ENCODE results near the gene IL23R.

The IL23R gene

GRCh38 chr1:67148516-67149178, 17.6 kb upstream of the IL23R start:
- H3K4me3 ChIP-seq (ENCODE audit: low read depth, low read length) = no peak overlapping the region

DNA sequence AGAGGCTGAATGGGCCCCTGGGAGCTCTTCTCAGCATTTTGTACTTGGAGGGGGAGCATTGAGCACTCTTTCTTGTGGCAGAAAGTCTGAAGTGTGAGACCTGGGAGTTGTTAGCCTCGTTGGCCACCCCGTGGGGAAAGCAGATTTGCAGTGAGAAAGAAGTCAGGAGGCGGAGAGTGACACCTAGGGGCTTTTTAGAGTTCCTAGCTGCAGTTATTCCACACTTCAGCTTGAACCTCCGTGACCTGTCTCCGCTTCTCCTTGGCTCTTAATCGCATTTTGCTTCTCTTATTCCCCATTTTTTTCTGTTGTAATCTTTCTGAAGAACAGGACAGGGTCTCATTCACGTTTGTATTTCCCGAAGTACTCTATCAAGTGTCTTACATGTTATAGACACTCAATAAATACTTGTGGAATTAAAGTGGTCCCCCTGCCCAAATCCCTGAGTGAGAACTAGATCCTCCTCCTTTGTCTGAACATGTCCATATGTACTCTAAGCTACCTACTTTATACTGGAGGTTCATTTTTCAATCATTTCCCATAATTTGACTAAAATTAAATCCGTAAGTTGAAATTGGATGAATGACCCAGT, 17.0 kb upstream of the IL23R start:
- no peak overlapping the region for H3K4me3 ChIP-seq (ENCODE audit: low read depth, low read length)

DNA sequence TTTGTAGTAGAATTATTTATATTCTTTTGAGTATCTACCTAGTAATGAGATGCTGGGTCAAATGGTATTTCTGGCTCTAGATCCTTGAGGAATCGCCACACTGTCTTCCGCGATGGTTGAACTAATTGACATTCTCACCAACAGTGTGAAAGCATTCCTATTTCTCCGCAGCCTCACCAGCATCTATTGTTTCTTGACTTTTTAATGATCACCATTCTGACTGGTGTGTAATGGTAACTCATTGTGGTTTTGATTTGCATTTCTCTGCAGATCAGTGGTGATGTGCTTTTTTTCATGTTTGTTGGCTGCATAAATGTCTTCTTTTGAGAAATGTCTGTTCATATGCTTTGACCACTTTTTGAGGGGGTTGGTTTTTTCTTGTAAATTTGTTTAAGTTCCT, 15.3 kb upstream of the IL23R start:
- H3K4me3 ChIP-seq (ENCODE audit: low read depth, low read length) = no peak overlapping the region

GRCh38 chr1:67158401-67158800, 7.9 kb upstream of the IL23R start:
- H3K4me3 ChIP-seq (ENCODE audit: low read depth, low read length) = no peak overlapping the region

DNA sequence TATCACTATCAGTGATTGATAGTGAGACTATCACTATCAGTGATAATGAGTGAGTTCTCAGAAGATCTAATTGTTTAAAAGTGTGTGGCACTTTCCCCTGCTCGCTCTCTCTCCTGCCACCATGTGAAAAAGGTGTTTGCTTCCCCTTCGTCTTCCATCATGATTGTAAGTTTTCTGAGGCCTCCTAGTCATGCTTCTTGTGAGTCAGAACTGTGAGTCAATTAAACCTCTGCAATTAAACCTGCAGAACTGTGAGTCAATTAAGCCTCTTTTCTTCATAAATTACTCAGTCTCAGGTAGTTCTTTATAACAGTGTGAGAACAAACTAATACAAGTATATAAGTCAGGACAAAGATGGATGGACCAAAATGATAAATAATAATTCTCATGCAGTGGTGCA, 7.0 kb upstream of the IL23R start:
- H3K4me3 ChIP-seq (ENCODE audit: low read depth, low read length) = no peak overlapping the region

DNA sequence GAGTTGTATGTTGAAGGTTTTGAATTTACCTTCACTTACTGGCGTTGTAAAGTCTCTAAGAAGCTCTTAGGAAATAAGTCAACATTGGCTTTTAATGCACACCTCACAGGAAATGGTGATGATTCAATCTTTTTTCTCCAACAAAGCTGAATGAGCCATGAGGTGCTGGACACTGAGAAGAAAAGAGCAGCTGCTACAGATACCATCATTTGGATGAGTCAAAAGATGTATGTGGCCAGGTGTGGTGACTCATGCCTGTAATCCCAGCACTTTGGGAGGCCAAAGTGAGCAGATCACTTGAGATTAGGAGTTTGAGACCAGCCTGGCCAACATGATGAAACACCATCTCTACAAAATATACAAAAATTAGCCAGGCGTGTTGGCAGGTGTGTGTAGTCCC, 3.3 kb upstream of the IL23R start:
- no peak overlapping the region for H3K4me3 ChIP-seq (ENCODE audit: low read depth, low read length)

DNA sequence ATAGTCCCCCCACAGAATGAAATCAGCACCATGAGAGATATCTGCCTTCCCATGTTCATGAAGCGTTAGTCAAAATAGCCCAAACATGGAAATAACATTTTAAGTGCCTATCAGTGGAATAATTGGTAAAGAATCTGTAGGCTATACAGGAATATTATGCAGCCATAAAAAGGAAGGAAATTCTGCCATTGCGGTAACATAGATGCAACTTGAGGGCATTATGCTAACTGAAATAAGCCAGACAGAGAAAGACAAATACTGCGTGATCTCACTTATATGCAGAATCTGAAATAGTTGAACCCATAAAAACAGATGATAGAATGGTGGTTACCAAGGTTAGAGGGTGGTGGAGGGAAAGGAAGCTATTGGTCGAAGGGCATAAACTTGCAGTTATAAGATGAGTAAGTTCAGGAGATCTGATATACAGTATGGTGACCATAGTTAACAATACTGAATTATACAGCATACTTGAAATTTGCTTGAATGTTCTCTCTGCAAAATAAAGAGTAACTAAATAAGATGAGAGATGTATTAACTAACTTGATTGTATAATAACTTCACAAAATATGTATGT, 699 bp upstream of the IL23R start:
- no peak overlapping the region for H3K4me3 ChIP-seq (ENCODE audit: low read depth, low read length)

GRCh38 chr1:67169496-67169895, 3.2 kb downstream of the IL23R start:
- no peak overlapping the region for H3K4me3 ChIP-seq (ENCODE audit: low read depth, low read length)

DNA sequence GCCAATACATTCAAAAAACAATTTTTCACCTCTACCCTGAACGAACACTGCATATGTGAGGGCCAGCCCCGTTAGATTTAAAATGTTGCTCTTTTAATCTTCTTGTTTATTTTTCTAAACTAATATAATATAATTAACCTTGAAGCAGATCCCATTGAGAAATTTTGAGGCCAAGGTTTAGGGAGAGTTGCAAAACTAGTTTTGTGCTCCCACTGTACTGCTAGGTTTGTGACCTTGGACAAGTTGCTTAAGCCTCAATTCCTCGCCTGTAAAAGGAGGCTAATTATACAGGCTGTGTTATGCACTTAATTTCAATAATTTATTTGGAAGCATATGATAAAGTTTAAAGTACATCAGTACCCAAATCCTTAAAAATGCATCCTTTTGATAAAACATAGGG, 3.7 kb downstream of the IL23R start:
- no peak overlapping the region for H3K4me3 ChIP-seq (ENCODE audit: low read depth, low read length)

DNA sequence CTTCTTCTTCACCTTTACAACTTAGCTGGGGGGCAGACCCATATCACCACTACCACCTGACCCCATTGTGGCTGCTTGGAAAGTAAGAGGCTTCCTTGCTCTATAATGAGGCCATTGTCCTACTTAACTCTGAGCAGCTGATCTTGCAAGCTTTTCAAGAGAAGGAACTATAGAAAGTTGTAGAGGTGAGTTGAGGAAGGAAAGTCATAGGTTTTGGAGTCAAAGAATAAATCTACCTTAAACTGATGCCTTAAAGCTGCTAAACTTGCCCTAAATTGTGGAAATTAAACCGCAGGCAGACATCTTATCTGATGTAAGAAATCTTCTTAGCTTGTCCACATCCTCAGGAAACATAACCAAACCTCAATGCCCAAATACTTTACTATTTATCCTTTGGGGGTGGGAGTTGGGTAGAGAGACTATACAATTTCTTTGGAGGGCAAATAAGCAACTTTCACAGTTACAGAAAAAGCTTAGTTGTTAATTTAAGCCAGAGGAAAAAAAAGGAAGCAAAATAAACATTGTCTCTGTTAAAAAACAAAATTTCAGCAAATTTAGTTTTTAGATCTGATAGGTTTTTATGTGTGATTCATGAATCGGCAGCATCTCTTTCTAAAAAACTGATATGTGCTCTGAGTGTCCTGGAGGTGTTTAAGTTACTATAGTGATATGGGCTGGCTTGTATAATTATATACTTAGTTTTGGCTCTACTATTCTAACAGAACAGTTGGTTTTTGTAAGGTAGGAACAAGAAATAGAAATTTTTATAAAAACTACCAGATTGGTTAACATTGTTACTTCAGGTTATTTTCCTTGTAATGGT, 4.7 kb downstream of the IL23R start:
- no peak overlapping the region for H3K4me3 ChIP-seq (ENCODE audit: low read depth, low read length)

DNA sequence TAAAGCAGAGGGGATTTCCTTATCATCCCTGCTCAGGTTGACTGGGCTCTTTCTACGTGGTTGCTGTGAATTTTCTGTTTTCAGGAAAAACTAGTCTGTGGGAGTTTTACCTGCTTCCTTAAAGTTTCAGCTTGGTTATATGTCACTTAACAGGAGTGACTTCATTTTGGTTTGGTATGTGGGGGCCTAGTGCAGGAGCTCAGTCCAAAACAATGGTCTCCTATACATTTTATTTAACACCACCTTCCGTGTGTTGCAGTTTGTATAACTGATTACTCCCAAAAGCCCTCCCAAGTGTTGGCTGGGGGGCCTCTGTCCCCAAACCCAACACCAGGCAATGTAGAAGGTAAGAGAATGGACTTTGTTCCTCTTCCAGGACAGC, 5.3 kb downstream of the IL23R start:
- H3K4me3 ChIP-seq (ENCODE audit: low read depth, low read length) = no peak overlapping the region

GRCh38 chr1:67171978-67172377, 5.7 kb downstream of the IL23R start:
- no peak overlapping the region for H3K4me3 ChIP-seq (ENCODE audit: low read depth, low read length)

DNA sequence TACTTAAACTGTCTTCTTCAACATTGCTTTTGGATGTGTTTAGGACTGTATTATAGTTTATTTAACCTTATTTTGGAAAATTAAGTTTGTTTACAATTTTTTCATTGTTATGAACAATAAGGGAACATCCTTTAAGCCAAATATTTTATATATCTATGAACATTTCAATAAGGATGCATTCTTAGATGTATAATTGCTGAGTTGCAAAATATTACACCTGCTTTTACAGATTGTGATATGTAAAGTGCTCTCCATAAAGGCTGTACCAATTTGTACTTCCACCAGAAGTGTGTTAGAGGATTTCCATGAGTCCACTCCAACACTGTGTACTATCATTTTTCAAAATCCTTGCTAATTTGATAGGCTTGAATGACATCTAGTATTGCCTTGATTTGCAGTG, 7.7 kb downstream of the IL23R start:
- H3K4me3 ChIP-seq (ENCODE audit: low read depth, low read length) = no peak overlapping the region

- H3K4me3 ChIP-seq (ENCODE audit: low read depth, low read length) = no peak overlapping the region
Measured at GRCh38 chr1:67174716-67175284, 8.5 kb downstream of the IL23R start.

GRCh38 chr1:67175530-67176087, 9.4 kb downstream of the IL23R start:
- no peak overlapping the region for H3K4me3 ChIP-seq (ENCODE audit: low read depth, low read length)

GRCh38 chr1:67184838-67185421, 18.7 kb downstream of the IL23R start:
- H3K4me3 ChIP-seq (ENCODE audit: low read depth, low read length) = no peak overlapping the region

DNA sequence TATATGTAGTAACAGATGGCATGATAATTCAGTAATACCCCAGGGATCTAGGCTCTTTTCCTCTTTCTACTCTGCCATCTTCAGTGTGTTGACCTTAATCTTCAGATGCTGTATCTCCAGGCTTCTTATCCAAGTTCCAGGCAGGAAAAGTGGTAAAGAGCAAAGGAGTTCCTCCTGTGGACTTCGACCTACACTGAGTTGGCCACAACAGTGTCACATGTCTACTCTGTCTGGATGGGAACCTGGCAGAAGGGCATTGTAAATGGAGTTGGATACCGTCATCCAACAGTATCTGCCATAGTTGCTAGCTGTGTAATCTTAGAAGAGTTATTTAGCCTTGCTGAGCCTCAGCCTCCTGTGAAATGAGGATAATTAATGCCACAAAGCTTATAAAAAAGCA, 21.9 kb downstream of the IL23R start:
- H3K4me3 ChIP-seq (ENCODE audit: low read depth, low read length) = no peak overlapping the region

DNA sequence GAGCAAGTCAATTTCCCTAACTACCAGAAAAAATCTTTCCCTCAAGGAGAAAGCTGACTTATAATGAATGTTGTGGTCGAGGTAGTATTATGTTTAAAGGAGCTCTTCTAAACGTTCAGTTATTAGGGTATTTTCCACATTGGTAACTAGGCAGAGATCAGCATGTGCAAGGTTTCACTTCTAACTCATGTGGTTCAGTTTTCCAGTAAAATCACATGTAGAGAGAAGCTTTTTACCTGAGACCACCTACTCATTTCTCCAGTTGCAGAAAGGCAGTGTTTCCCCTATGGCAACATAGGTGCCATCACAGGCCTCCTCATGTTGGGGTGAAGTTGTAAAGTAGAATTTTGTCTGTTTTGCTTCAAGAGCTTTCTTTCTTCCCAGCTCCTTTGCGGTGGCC, 23.7 kb downstream of the IL23R start:
- H3K4me3 ChIP-seq (ENCODE audit: low read depth, low read length) = no peak overlapping the region

DNA sequence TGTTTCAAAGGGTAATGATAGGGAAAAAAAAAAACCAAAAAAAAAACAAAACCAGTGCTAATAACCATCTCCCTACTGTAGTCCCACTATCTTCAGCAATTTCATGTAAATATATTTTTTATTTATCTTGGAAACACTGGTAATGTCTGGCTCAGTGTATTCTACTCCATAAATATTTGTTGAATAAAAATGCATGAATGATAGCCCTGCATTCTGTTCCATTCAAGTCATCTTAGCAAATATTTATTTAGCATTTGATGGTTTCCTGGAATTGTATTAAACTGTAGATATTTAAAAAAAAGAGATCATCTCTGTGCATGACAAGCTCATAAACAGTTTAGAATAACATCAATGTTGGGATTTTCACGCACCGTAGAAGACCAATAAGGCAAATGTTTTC, 24.2 kb downstream of the IL23R start:
- H3K4me3 ChIP-seq (ENCODE audit: low read depth, low read length) = no peak overlapping the region

DNA sequence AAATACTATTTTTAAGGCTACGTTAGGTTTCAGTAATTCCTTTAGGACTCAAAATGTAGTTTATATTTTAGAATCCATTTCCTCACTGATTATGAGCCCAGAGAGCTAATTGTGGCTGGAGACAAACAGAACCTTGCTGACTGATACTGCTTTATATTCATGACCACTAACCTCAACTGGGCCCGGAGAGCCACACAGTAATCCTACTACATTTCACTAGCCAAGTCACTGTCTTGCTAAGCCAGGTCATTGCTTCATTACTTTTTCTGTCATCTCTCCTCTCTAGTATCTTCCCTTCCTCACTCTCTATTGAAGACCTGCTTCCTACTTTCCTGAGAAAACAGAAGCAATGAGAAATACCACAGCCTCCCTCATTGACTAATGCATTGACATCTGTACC, 24.7 kb downstream of the IL23R start:
- H3K4me3 ChIP-seq (ENCODE audit: low read depth, low read length) = no peak overlapping the region
